ENCODE data around the gene MRPS5.

MRPS5 gene

GRCh38 chr2:95091885-95092555, 29.6 kb downstream of the MRPS5 start:
- no peak for DNase-seq (ENCODE audit: low read depth)
- H3K4me3 ChIP-seq (ENCODE audit: low read depth, low read length) = no peak overlapping the region
- TF ChIP-seq CTCF (conservative IDR thresholded peaks at IDR 0.05; ENCODE audit: low read depth, low read length) = no peak

DNA sequence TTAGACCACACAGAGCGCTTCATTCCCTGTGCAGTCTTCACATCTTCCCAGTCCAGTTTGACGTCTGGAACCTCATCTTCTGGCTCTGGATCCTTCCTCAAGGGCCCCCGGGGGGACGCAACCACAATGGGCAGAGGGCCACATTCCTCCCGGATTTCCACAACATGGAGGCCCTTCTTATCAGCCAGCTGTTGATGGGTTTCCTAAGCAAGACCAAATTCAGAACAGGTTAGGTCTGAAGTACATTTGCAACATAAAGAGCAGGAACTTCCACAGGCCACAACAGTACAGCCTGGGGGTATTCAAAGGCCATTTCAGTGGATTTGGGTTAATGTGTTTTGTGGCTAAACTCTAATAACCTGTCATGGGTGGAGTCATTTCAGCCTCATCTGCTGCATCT, 34.2 kb downstream of the MRPS5 start:
- DNase-seq (ENCODE audit: low read depth) = no peak
- TF ChIP-seq CTCF (conservative IDR thresholded peaks at IDR 0.05; ENCODE audit: low read depth, low read length) = no peak
- no peak overlapping the region for H3K4me3 ChIP-seq (ENCODE audit: low read depth, low read length)

DNA sequence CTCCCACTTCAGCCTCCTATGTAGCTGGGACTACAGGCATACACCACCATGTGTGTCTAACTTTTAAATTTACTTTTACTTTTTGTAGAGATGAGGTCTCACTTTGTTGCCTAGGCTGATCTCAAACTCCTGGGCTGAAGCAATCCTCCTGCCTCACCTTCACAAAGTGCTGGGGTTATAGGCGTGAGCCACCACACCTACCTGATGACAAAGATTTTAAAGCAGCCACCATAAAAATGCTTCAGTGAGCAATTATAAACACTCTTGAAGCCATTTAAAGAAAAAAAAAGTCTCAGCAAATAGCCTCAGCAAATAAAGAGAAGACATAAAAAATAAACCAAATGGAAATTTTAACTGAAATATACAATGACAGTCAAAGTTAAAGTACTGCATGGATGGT, 35.6 kb downstream of the MRPS5 start:
- no peak overlapping the region for H3K4me3 ChIP-seq (ENCODE audit: low read depth, low read length)
- no peak for DNase-seq (ENCODE audit: low read depth)
- TF ChIP-seq CTCF (conservative IDR thresholded peaks at IDR 0.05; ENCODE audit: low read depth, low read length) = no peak

GRCh38 chr2:95082477-95082876, 39.1 kb downstream of the MRPS5 start:
- no peak for DNase-seq (ENCODE audit: low read depth)
- H3K4me3 ChIP-seq (ENCODE audit: low read depth, low read length) = no peak overlapping the region
- no peak for TF ChIP-seq CTCF (conservative IDR thresholded peaks at IDR 0.05; ENCODE audit: low read depth, low read length)

GRCh38 chr2:95079199-95079683, 42.4 kb downstream of the MRPS5 start:
- no peak overlapping the region for H3K4me3 ChIP-seq (ENCODE audit: low read depth, low read length)
- DNase-seq (ENCODE audit: low read depth) = no peak
- no peak for TF ChIP-seq CTCF (conservative IDR thresholded peaks at IDR 0.05; ENCODE audit: low read depth, low read length)

GRCh38 chr2:95077861-95078603, 43.6 kb downstream of the MRPS5 start:
- no peak for DNase-seq (ENCODE audit: low read depth)
- no peak overlapping the region for H3K4me3 ChIP-seq (ENCODE audit: low read depth, low read length)

More at GRCh38 chr2:95077861-95078603, 43.6 kb downstream of the MRPS5 start:
- TF ChIP-seq CTCF (conservative IDR thresholded peaks at IDR 0.05; ENCODE audit: low read depth, low read length) = no peak

Measured in choroid plexus epithelial cell (primary cell).